SK-N-SH (cell line): ENCODE data around the gene PALM2AKAP2. TPM values are rescaled to one million over a fixed set of nuclear protein-coding genes. Genes with fewer than 3 reads are reported as not detected.

Experiments used
- CTCF ChIA-PET: fragments of 300-600, 350-600 bp; formaldehyde crosslinking; extraction: SDS; loops from one replicate; lab custom pipeline; 2021; lab: Yijun Ruan, JAX
- POLR2A ChIA-PET: fragments of 350-600 bp; sonication (Branson Sonifier 250); formaldehyde crosslinking; extraction: SDS; loops from one replicate; lab custom pipeline; 2020; ENCODE audit warnings: antibody characterized with exemption, inconsistent platforms; lab: Yijun Ruan, JAX
- DNase-seq: peaks from one replicate; pipeline ENCODE4 v3.0.0; 2012
- H2AFZ ChIP-seq: fragments of 200-600 bp; sonication (generic); 2 replicates; pipeline ENCODE4 v1.8.1; 2016; ENCODE audit warnings: antibody characterized with exemption, mild to moderate bottlenecking, low read depth
- H3F3A ChIP-seq: fragments of 200-600 bp; sonication (generic); replicated peaks from 2 replicates; pipeline ENCODE3; 2016; ENCODE audit warnings: antibody characterized with exemption, mild to moderate bottlenecking; ENCODE audit not compliant: insufficient read depth
- H3K27ac ChIP-seq, 2 experiments: fragments of 200-500 bp in 1 of 2; fragments of 200-600 bp in 1 of 2; sonication (Bioruptor generic) in 1 of 2; sonication (generic), shearing (Covaris generic) in 1 of 2; 2 replicates each; pipeline versions ENCODE4 v1.5.1 to v1.6.1; 2014 to 2016; ENCODE audit warnings: low read depth in 2 of 2, inconsistent platforms in 1 of 2, low read length in 1 of 2, mild to moderate bottlenecking in 1 of 2, mixed read lengths in 1 of 2
- H3K27me3 ChIP-seq: fragments of 200-600 bp; sonication (generic), shearing (Covaris generic); 2 replicates; pipeline ENCODE4 v1.6.1; 2016; ENCODE audit warnings: mixed run types; ENCODE audit not compliant: insufficient read depth
- H3K36me3 ChIP-seq, 2 experiments: fragments of 200-500 bp in 1 of 2; fragments of 200-600 bp in 1 of 2; sonication (Bioruptor generic) in 1 of 2; sonication (generic) in 1 of 2; replicated peaks in 1 of 2; 2 replicates each; pipeline versions ENCODE3 to v1.5.1; 2014 to 2016; ENCODE audit warnings: low read length in 1 of 2, mild to moderate bottlenecking in 1 of 2; ENCODE audit not compliant: insufficient read depth in 2 of 2, control insufficient read depth in 1 of 2
- H3K4me1 ChIP-seq, 2 experiments: fragments of 200-500 bp in 1 of 2; fragments of 200-600 bp in 1 of 2; sonication (Bioruptor generic) in 1 of 2; sonication (generic), shearing (Covaris generic) in 1 of 2; 2 replicates each; pipeline versions ENCODE4 v1.5.1 to v1.6.1; 2014 to 2016; ENCODE audit warnings: low read depth in 1 of 2, low read length in 1 of 2, mixed run types in 1 of 2; ENCODE audit not compliant: insufficient read depth in 2 of 2, control insufficient read depth in 1 of 2
- H3K4me2 ChIP-seq: fragments of 200-600 bp; sonication (generic), shearing (Covaris generic); 2 replicates; pipeline ENCODE4 v1.6.1; 2017; ENCODE audit warnings: mixed run types
- H3K4me3 ChIP-seq, 2 experiments: fragments of 200-500 bp in 1 of 2; fragments of 200-600 bp in 1 of 2; sonication (Bioruptor generic) in 1 of 2; sonication (generic), shearing (Covaris generic) in 1 of 2; 2 replicates each; pipeline versions ENCODE4 v1.5.1 to v1.8.1; 2014 to 2016; ENCODE audit warnings: low read depth in 2 of 2, inconsistent platforms in 1 of 2, low read length in 1 of 2, mild to moderate bottlenecking in 1 of 2, mixed read lengths in 1 of 2, moderate library complexity in 1 of 2
- H3K79me2 ChIP-seq: fragments of 200-600 bp; sonication (generic); 2 replicates; pipeline ENCODE4 v1.8.1; 2017; ENCODE audit warnings: mild to moderate bottlenecking; ENCODE audit not compliant: insufficient read depth
- H3K9ac ChIP-seq: fragments of 200-600 bp; sonication (generic); 2 replicates; pipeline ENCODE4 v1.6.1; 2017; ENCODE audit warnings: mixed run types
- H3K9me2 ChIP-seq: fragments of 200-600 bp; sonication (generic); 2 replicates; pipeline ENCODE4 v1.6.1; 2017; ENCODE audit warnings: mixed run types
- H3K9me3 ChIP-seq: fragments of 200-600 bp; sonication (generic); 2 replicates; pipeline ENCODE4 v1.6.1; 2017; ENCODE audit warnings: mixed run types, mild to moderate bottlenecking, moderate library complexity
- H4K20me1 ChIP-seq: fragments of 200-600 bp; sonication (generic); 2 replicates; pipeline ENCODE4 v1.6.1; 2017; ENCODE audit warnings: mild to moderate bottlenecking, mixed run types; ENCODE audit not compliant: insufficient read depth
- ELF1 ChIP-seq: IDR thresholded peaks from 2 replicates; pipeline ENCODE4 v1.4.0; 2012
- FOXJ3 ChIP-seq: sonication (generic); formaldehyde crosslinking; IDR thresholded peaks from 2 replicates; pipeline ENCODE4 v1.5.1; 2020; ENCODE audit warnings: mild to moderate bottlenecking, missing genetic modification reagents
- FOXM1 ChIP-seq: IDR thresholded peaks from 2 replicates; pipeline ENCODE4 v1.4.0; 2012; ENCODE audit warnings: low read depth, mild to moderate bottlenecking
- GATA2 ChIP-seq: sonication (generic); formaldehyde crosslinking; IDR thresholded peaks from 2 replicates; pipeline ENCODE4 v1.5.0; 2020; ENCODE audit warnings: mild to moderate bottlenecking, missing genetic modification reagents
- MXI1 ChIP-seq: IDR thresholded peaks from 2 replicates; pipeline ENCODE4 v1.6.1; 2012; ENCODE audit warnings: mild to moderate bottlenecking, low read depth, low read length, improper control_type of control experiment
- NFIC ChIP-seq: IDR thresholded peaks from 2 replicates; pipeline ENCODE4 v1.4.0; 2012; ENCODE audit warnings: borderline replicate concordance
- NRF1 ChIP-seq: IDR thresholded peaks from 2 replicates; pipeline ENCODE4 v1.6.1; 2012; ENCODE audit warnings: low read depth, mild to moderate bottlenecking, low read length
- RAD21 ChIP-seq: IDR thresholded peaks from 2 replicates; pipeline ENCODE4 v1.6.1; 2012; ENCODE audit warnings: mild to moderate bottlenecking, low read length
- RCOR1 ChIP-seq: fragments of 150-350 bp; IDR thresholded peaks from 2 replicates; pipeline ENCODE4 v1.6.1; 2017; ENCODE audit warnings: antibody characterized with exemption, low read length
- REST ChIP-seq: IDR thresholded peaks from 2 replicates; pipeline ENCODE4 v1.6.1; 2012; ENCODE audit warnings: mild to moderate bottlenecking, low read depth, low read length, moderate library complexity
- RFX5 ChIP-seq: IDR thresholded peaks from 2 replicates; pipeline ENCODE4 v1.6.1; 2012; ENCODE audit warnings: mild to moderate bottlenecking, improper control_type of control experiment, low read length
- RXRA ChIP-seq: IDR thresholded peaks from 2 replicates; pipeline ENCODE4 v1.4.0; 2012; ENCODE audit warnings: low read depth, mild to moderate bottlenecking, borderline replicate concordance
- SIN3A ChIP-seq: IDR thresholded peaks from 2 replicates; pipeline ENCODE4 v1.6.1; 2012; ENCODE audit warnings: low read depth, mild to moderate bottlenecking, low read length, moderate library complexity, borderline replicate concordance
- TAF1 ChIP-seq: IDR thresholded peaks from 2 replicates; pipeline ENCODE4 v1.6.1; 2012; ENCODE audit warnings: low read depth, mild to moderate bottlenecking, low read length, moderate library complexity, borderline replicate concordance
- TEAD4 ChIP-seq: IDR thresholded peaks from 2 replicates; pipeline ENCODE4 v1.4.0; 2012; ENCODE audit warnings: mild to moderate bottlenecking, borderline replicate concordance; ENCODE audit not compliant: insufficient read depth
- YY1 ChIP-seq: IDR thresholded peaks from 2 replicates; pipeline ENCODE4 v1.4.0; 2012; ENCODE audit warnings: low read depth, mild to moderate bottlenecking
- ZBTB33 ChIP-seq: IDR thresholded peaks from 2 replicates; pipeline ENCODE4 v1.4.0; 2012; ENCODE audit warnings: low read depth, borderline replicate concordance
- WGBS: methylation state at CpG from one replicate; pipeline ENCODE4 v1.1.6; 2017; ENCODE audit warnings: low lambda C conversion rate; 5-methylcytosine and 5-hydroxymethylcytosine counted together
- polyA plus RNA-seq, 3 experiments: library from polyadenylated mRNA; depleted of rRNA; stranded (reverse); fragments of >200 nt; gene quantifications; 2 replicates each; pipeline ENCODE4 v1.2.3, GENCODE V29; 2012
- TF ChIP-seq, protein P1 (sequence below): fragments of 200-600 bp; sonication (generic); IDR thresholded peaks from 2 replicates; pipeline ENCODE4 v1.6.1; 2017; ENCODE audit warnings: antibody characterized with exemption, mild to moderate bottlenecking, moderate library complexity
- TF ChIP-seq, protein P2 (sequence below): fragments of 150-350 bp; IDR thresholded peaks from 2 replicates; pipeline ENCODE4 v1.6.1; 2016; ENCODE audit warnings: mild to moderate bottlenecking, low read depth, low read length
- TF ChIP-seq, protein P3 (sequence below): fragments of 150-350 bp; IDR thresholded peaks from 2 replicates; pipeline ENCODE4 v1.6.1; 2017; ENCODE audit warnings: antibody characterized with exemption, low read length, low read depth, borderline replicate concordance

PALM2AKAP2 gene
- polyA plus RNA-seq, 1 of the 3 experiments (the other 2 are of a cell fraction): 4.3 TPM

- H3K36me3 ChIP-seq: no peaks in the 10 kb centered on the region
- CTCF ChIA-PET: no interaction called here
- TF ChIP-seq MXI1: no peak
- no peak for TF ChIP-seq TEAD4
- no peak for TF ChIP-seq TAF1
- no peak for TF ChIP-seq NFIC
- TF ChIP-seq, protein P1, sequence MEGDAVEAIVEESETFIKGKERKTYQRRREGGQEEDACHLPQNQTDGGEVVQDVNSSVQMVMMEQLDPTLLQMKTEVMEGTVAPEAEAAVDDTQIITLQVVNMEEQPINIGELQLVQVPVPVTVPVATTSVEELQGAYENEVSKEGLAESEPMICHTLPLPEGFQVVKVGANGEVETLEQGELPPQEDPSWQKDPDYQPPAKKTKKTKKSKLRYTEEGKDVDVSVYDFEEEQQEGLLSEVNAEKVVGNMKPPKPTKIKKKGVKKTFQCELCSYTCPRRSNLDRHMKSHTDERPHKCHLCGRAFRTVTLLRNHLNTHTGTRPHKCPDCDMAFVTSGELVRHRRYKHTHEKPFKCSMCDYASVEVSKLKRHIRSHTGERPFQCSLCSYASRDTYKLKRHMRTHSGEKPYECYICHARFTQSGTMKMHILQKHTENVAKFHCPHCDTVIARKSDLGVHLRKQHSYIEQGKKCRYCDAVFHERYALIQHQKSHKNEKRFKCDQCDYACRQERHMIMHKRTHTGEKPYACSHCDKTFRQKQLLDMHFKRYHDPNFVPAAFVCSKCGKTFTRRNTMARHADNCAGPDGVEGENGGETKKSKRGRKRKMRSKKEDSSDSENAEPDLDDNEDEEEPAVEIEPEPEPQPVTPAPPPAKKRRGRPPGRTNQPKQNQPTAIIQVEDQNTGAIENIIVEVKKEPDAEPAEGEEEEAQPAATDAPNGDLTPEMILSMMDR: no peak
- no peak for TF ChIP-seq NRF1
- TF ChIP-seq SIN3A: no peak
- no peak for TF ChIP-seq RFX5
- no peak for TF ChIP-seq FOXM1
- no peak for TF ChIP-seq RAD21
- TF ChIP-seq RCOR1: no peak
- TF ChIP-seq, protein P2, sequence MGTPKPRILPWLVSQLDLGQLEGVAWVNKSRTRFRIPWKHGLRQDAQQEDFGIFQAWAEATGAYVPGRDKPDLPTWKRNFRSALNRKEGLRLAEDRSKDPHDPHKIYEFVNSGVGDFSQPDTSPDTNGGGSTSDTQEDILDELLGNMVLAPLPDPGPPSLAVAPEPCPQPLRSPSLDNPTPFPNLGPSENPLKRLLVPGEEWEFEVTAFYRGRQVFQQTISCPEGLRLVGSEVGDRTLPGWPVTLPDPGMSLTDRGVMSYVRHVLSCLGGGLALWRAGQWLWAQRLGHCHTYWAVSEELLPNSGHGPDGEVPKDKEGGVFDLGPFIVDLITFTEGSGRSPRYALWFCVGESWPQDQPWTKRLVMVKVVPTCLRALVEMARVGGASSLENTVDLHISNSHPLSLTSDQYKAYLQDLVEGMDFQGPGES: no peak
- TF ChIP-seq YY1: no peak
- TF ChIP-seq RXRA: no peak
- TF ChIP-seq, protein P3, sequence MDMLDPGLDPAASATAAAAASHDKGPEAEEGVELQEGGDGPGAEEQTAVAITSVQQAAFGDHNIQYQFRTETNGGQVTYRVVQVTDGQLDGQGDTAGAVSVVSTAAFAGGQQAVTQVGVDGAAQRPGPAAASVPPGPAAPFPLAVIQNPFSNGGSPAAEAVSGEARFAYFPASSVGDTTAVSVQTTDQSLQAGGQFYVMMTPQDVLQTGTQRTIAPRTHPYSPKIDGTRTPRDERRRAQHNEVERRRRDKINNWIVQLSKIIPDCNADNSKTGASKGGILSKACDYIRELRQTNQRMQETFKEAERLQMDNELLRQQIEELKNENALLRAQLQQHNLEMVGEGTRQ: no peak
- no peak for TF ChIP-seq ELF1
- TF ChIP-seq REST: no peak
- no peak for TF ChIP-seq GATA2 (CRISPR knock-in tag)
- TF ChIP-seq FOXJ3 (CRISPR knock-in tag): no peak
- TF ChIP-seq ZBTB33: no peak
- H3K27ac ChIP-seq: peak overlapping the region; percentile 86 to 100; a peak in 3 of 4 replicates
- peaks cover 87% of the 10 kb centered on the region for H3K79me2 ChIP-seq
- POLR2A ChIA-PET: no interaction called here
- H4K20me1 ChIP-seq: no peaks in the 10 kb centered on the region
- H3K9me3 ChIP-seq: no peaks in the 10 kb centered on the region
- peak overlapping the region; percentile 67; the same call in 1 of the 2 replicates for H3K9ac ChIP-seq
- no peak overlapping the region for H2AFZ ChIP-seq
- peak overlapping the region; percentile 64 for H3K4me2 ChIP-seq
- no peak for DNase-seq
- no peaks in the 10 kb centered on the region for H3K27me3 ChIP-seq
- 48% methylated on average over 4 of the region's 4 CpGs for WGBS
- peaks cover 4 to 38% of the 10 kb centered on the region in 2 experiments for H3K4me1 ChIP-seq
- no peak overlapping the region for H3K4me3 ChIP-seq
- peaks cover 35% of the 10 kb centered on the region for H3F3A ChIP-seq
- no peaks in the 10 kb centered on the region for H3K9me2 ChIP-seq
These were observed 14.5 kb downstream of the PALM2AKAP2 start for GRCh38 chr9:109794361-109795012.
